ENCODE measurements around the gene PTPRE. TPM values are rescaled to one million over a fixed set of nuclear protein-coding genes. Genes with fewer than 3 reads are reported as not detected.
A peak's percentile ranks its signal among the peaks of the same experiment; 100 is the strongest.

The PTPRE gene
- total RNA-seq, 3 donors from 2014 or later, result 11.8 to 42.9 (median 25.6) TPM

- Histone ChIP-seq H3K27ac (peak overlapping the region in 1 of 2 donors; percentile 40), H3K4me1 (peaks cover 0 to 3% of the 10 kb centered on the region in 2 donors), H3K9me3 (no peaks in the 10 kb centered on the region), H3K36me3 (no peaks in the 10 kb centered on the region), H3K4me3 (no peak overlapping the region), H3K27me3 (no peaks in the 10 kb centered on the region)
- intact Hi-C loops (cut with DNase I; ENCODE audit: low total_unique reads), result no loop called here
- no peak for DNase-seq (ENCODE audit: low spot score in 2 of 2)
- TF ChIP-seq POLR2AphosphoS5 (IDR thresholded peaks at IDR 0.05) (no peak), POLR2A (IDR thresholded peaks at IDR 0.05) (no peak), CTCF (IDR thresholded peaks at IDR 0.05) (no peak)
These were observed 37.4 kb downstream of the PTPRE start for GRCh38 chr10:127944256-127944655.

- H3K4me3 ChIP-seq, result no peak overlapping the region
- no peak for TF ChIP-seq POLR2AphosphoS5 (IDR thresholded peaks at IDR 0.05)
- TF ChIP-seq POLR2A (IDR thresholded peaks at IDR 0.05), result no peak
- no peak for TF ChIP-seq CTCF (IDR thresholded peaks at IDR 0.05)
- peak in 1 of 2 donors; percentile 31 for DNase-seq (ENCODE audit: low spot score in 2 of 2)
- H3K36me3 ChIP-seq, result no peaks in the 10 kb centered on the region
- no peaks in the 10 kb centered on the region for H3K27me3 ChIP-seq
- H3K9me3 ChIP-seq, result no peaks in the 10 kb centered on the region
- peak overlapping the region; percentile 52 to 66 for H3K27ac ChIP-seq
- peaks cover 0 to 3% of the 10 kb centered on the region in 2 donors for H3K4me1 ChIP-seq
- intact Hi-C loops (cut with DNase I; ENCODE audit: low total_unique reads), result no loop called here
These were observed 38.4 kb downstream of the PTPRE start for GRCh38 chr10:127945341-127945758.

- DNase-seq (ENCODE audit: low spot score in 2 of 2), result no peak
- Histone ChIP-seq H3K4me1 (peaks cover 0 to 3% of the 10 kb centered on the region in 2 donors), H3K36me3 (no peaks in the 10 kb centered on the region), H3K4me3 (no peak overlapping the region), H3K27me3 (no peaks in the 10 kb centered on the region), H3K27ac (peak overlapping the region; percentile 52 to 66), H3K9me3 (no peaks in the 10 kb centered on the region)
- intact Hi-C loops (cut with DNase I; ENCODE audit: low total_unique reads), result no loop called here
- TF ChIP-seq POLR2AphosphoS5 (IDR thresholded peaks at IDR 0.05) (no peak), CTCF (IDR thresholded peaks at IDR 0.05) (no peak), POLR2A (IDR thresholded peaks at IDR 0.05) (no peak)
These were observed 39.2 kb downstream of the PTPRE start for GRCh38 chr10:127945948-127946711.

GRCh38 chr10:127947211-127947610, 40.3 kb downstream of the PTPRE start:
- DNase-seq (ENCODE audit: low spot score in 2 of 2), result no peak
- Histone ChIP-seq H3K36me3 (no peaks in the 10 kb centered on the region), H3K9me3 (no peaks in the 10 kb centered on the region), H3K27ac (no peak overlapping the region), H3K4me3 (no peak overlapping the region), H3K4me1 (peaks cover 0 to 3% of the 10 kb centered on the region in 2 donors), H3K27me3 (no peaks in the 10 kb centered on the region)
- TF ChIP-seq POLR2A (IDR thresholded peaks at IDR 0.05) (no peak), CTCF (IDR thresholded peaks at IDR 0.05) (no peak), POLR2AphosphoS5 (IDR thresholded peaks at IDR 0.05) (no peak)
- intact Hi-C loops (cut with DNase I; ENCODE audit: low total_unique reads), result no loop called here

- DNase-seq (ENCODE audit: low spot score in 2 of 2), result no peak
- H3K27me3 ChIP-seq, result no peaks in the 10 kb centered on the region
- peaks cover 0 to 3% of the 10 kb centered on the region in 2 donors for H3K4me1 ChIP-seq
- intact Hi-C loops (cut with DNase I; ENCODE audit: low total_unique reads), result no loop called here
- no peak overlapping the region for H3K27ac ChIP-seq
- no peak overlapping the region for H3K4me3 ChIP-seq
- TF ChIP-seq POLR2A (IDR thresholded peaks at IDR 0.05), result no peak
- TF ChIP-seq POLR2AphosphoS5 (IDR thresholded peaks at IDR 0.05), result no peak
- no peak for TF ChIP-seq CTCF (IDR thresholded peaks at IDR 0.05)
- no peaks in the 10 kb centered on the region for H3K9me3 ChIP-seq
- H3K36me3 ChIP-seq, result no peaks in the 10 kb centered on the region
These were observed 41.9 kb downstream of the PTPRE start for GRCh38 chr10:127948791-127949190.

Data from breast epithelium (tissue), 4 donors.